ENCODE results near the gene NAGLU. TPM values are rescaled to one million over a fixed set of nuclear protein-coding genes. Genes with fewer than 3 reads are reported as not detected.

The NAGLU gene
- total RNA-seq, 4 donors from 2014 or later: 16.4 to 30.1 (median 24.1) TPM

DNA sequence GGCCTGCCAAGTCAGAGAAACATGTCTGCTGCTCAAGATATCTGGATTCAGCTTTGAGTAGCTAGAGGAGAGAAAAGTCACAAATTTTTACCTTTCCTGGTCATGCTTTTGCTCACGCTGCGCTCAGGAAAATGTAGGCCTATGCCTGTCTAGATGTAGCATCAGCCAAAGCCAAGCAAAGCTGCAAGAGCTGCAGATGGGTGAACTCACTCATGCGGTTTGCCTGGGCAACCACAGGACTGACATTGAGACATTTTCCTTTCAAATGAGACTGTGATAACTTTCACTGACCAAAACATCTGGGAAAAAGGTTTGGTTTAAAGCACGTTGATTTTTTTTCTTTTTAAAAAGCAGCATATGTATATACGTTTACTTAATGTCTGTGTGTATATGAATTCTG, 34.0 kb upstream of the NAGLU start:
- Histone ChIP-seq H3K36me3 (peaks cover 4 to 100% of the 10 kb centered on the region in 2 donors), H3K9me3 (no peaks in the 10 kb centered on the region), H3K27ac (no peak overlapping the region), H3K27me3 (no peaks in the 10 kb centered on the region), H3K4me1 (no peaks in the 10 kb centered on the region), H3K4me3 (no peak overlapping the region)
- ATAC-seq (no peak), DNase-seq (no peak)
- intact Hi-C loops (cut with DNase I; ENCODE audit: low total_unique reads) (no loop called here), in situ Hi-C loops (cut with MboI; ENCODE audit: low sequenced_read_pairs in 4 of 4) (no loop called here)
- no peak for TF ChIP-seq POLR2A (IDR thresholded peaks at IDR 0.05)
- TF ChIP-seq, protein P1, sequence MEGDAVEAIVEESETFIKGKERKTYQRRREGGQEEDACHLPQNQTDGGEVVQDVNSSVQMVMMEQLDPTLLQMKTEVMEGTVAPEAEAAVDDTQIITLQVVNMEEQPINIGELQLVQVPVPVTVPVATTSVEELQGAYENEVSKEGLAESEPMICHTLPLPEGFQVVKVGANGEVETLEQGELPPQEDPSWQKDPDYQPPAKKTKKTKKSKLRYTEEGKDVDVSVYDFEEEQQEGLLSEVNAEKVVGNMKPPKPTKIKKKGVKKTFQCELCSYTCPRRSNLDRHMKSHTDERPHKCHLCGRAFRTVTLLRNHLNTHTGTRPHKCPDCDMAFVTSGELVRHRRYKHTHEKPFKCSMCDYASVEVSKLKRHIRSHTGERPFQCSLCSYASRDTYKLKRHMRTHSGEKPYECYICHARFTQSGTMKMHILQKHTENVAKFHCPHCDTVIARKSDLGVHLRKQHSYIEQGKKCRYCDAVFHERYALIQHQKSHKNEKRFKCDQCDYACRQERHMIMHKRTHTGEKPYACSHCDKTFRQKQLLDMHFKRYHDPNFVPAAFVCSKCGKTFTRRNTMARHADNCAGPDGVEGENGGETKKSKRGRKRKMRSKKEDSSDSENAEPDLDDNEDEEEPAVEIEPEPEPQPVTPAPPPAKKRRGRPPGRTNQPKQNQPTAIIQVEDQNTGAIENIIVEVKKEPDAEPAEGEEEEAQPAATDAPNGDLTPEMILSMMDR (IDR thresholded peaks at IDR 0.05 in 4 of 5, conservative IDR thresholded peaks at IDR 0.05 in 1 of 5): no peak

DNA sequence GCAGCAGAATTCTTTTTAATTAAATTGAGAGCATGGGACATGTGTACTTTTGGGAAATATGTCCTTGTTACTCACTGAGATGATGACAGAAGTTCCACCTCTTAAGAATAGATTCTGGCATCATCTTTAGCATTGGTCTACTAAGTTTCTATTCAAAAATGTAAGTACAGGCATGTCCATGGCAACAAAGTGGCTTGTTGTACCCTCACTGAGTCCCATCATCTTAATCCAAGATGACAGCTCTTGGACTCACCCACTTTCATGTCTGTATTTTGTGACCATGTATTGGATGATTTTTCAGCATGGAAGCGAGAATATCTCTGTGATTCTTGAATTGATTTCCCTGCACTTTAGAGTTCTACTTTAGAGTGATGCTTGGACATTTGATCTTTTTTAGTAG, 33.1 kb upstream of the NAGLU start:
- DNase-seq (no peak), ATAC-seq (no peak)
- Histone ChIP-seq H3K36me3 (peaks cover 4 to 100% of the 10 kb centered on the region in 2 donors), H3K27me3 (no peaks in the 10 kb centered on the region), H3K4me1 (no peaks in the 10 kb centered on the region), H3K4me3 (no peak overlapping the region), H3K9me3 (no peaks in the 10 kb centered on the region), H3K27ac (no peak overlapping the region)
- in situ Hi-C loops (cut with MboI; ENCODE audit: low sequenced_read_pairs in 4 of 4) (no loop called here), intact Hi-C loops (cut with DNase I; ENCODE audit: low total_unique reads) (no loop called here)
- TF ChIP-seq POLR2A (IDR thresholded peaks at IDR 0.05): no peak
- TF ChIP-seq, protein P1 (IDR thresholded peaks at IDR 0.05 in 4 of 5, conservative IDR thresholded peaks at IDR 0.05 in 1 of 5): no peak

DNA sequence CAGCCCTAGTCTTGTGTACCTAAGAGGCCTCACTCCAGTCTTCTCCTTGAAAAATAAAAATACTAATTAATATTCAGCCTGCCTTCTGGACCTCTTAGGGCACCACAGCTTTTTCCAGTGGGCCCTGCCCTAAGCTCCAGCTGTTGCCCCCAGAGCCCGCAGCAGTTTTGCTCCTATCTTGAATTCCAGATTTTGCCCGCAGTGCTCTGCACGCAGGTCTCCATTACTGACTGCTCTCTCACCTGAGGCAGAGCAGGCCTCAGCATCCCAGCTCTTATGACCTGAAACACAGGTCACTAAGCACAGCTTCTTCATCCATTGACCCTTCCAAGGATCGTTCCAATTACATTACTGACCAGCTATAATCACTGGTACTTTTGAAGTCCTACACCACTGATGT, 28.4 kb upstream of the NAGLU start:
- TF ChIP-seq, protein P1 (IDR thresholded peaks at IDR 0.05 in 4 of 5, conservative IDR thresholded peaks at IDR 0.05 in 1 of 5): no peak
- TF ChIP-seq POLR2A (IDR thresholded peaks at IDR 0.05): no peak
- intact Hi-C loops (cut with DNase I; ENCODE audit: low total_unique reads) (no loop called here), in situ Hi-C loops (cut with MboI; ENCODE audit: low sequenced_read_pairs in 4 of 4) (no loop called here)
- Histone ChIP-seq H3K4me1 (no peaks in the 10 kb centered on the region), H3K27me3 (no peaks in the 10 kb centered on the region), H3K27ac (no peak overlapping the region), H3K36me3 (peaks cover 4 to 92% of the 10 kb centered on the region in 2 donors), H3K4me3 (no peak overlapping the region), H3K9me3 (no peaks in the 10 kb centered on the region)
- ATAC-seq (no peak), DNase-seq (no peak)

DNA sequence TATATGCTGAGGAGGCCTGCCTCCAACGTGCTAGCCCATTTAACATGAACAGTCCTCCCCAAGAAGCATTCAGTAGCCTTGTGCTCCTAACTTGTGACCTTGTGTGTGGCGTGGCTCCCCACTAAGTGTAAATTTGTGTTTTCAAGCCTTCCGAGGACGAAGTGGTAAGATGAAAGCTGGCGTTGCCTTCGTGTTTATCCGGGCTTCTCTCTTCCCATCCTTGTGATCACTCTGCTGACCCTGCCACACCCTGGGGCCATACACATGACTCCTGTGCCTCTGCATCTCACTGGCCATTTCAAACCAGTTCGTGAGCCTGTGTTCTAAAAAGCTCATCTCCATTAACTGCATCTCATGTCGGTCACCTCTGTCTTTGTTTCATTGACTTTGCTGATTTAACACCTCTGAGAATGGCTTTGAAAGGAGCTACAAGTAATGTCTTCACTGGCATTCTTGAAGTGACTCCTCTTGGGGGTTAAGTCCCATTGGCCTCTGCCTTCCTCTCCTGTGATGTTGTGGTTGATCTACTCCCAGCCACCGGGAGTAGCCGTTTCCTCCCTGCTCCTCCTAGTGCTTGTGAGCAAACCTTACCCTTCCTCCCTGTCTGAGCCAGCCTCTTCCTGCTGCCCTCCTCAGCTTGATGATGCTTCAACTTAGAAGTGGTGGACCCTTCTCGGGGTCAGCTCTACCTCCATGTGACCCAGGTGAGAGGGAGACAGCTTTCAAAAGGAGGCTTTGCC, 27.4 kb upstream of the NAGLU start:
- Histone ChIP-seq H3K27ac (no peak overlapping the region), H3K36me3 (peaks cover 4 to 90% of the 10 kb centered on the region in 2 donors), H3K4me3 (no peak overlapping the region), H3K27me3 (no peaks in the 10 kb centered on the region), H3K9me3 (no peaks in the 10 kb centered on the region), H3K4me1 (no peaks in the 10 kb centered on the region)
- DNase-seq: no peak
- intact Hi-C loops (cut with DNase I; ENCODE audit: low total_unique reads): no loop called here
- in situ Hi-C loops (cut with MboI; ENCODE audit: low sequenced_read_pairs in 4 of 4): no loop called here
- no peak for TF ChIP-seq POLR2A (IDR thresholded peaks at IDR 0.05)
- TF ChIP-seq, protein P1 (IDR thresholded peaks at IDR 0.05 in 4 of 5, conservative IDR thresholded peaks at IDR 0.05 in 1 of 5): no peak
- no peak for ATAC-seq

DNA sequence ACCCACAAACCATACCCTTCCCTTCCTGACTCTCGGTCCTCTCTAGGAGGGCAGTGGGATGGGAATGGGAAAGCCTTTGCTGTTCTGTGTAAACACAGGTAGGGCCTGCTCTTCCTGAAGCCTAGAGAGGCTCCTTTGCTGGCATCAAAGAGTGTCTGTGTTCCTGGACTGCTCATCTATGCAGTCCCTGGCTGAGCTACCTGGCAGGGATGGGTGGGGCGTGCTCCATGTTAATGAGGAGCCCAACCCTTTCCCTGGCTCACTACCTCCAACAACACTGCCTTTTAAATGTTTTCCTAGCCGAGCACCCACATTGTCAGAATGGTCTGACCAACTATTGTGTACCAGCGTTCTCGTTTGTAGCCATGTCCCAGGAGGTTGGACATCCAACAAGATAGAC, 26.6 kb upstream of the NAGLU start:
- in situ Hi-C loops (cut with MboI; ENCODE audit: low sequenced_read_pairs in 4 of 4) (no loop called here), intact Hi-C loops (cut with DNase I; ENCODE audit: low total_unique reads) (no loop called here)
- no peak for ATAC-seq

More for the DNA sequence above, 26.6 kb upstream of the NAGLU start:
- H3K4me3 ChIP-seq: no peak overlapping the region
- peaks cover 4 to 90% of the 10 kb centered on the region in 2 donors for H3K36me3 ChIP-seq
- TF ChIP-seq, protein P1 (IDR thresholded peaks at IDR 0.05 in 4 of 5, conservative IDR thresholded peaks at IDR 0.05 in 1 of 5): no peak
- TF ChIP-seq POLR2A (IDR thresholded peaks at IDR 0.05): no peak
- H3K9me3 ChIP-seq: no peaks in the 10 kb centered on the region
- H3K27ac ChIP-seq: no peak overlapping the region
- no peak for DNase-seq
- no peaks in the 10 kb centered on the region for H3K4me1 ChIP-seq
- no peaks in the 10 kb centered on the region for H3K27me3 ChIP-seq
